Measurements from ENCODE around the gene IFNL4. TPM values are rescaled to one million over a fixed set of nuclear protein-coding genes. Genes with fewer than 3 reads are reported as not detected.
"Not testable (repeated sequence)": the region's sequence is repeated elsewhere in the genome, so short reads cannot be mapped to it uniquely, and the experiment has no call there.

The IFNL4 gene
- polyA plus RNA-seq, 3 donors, result not detected

DNA sequence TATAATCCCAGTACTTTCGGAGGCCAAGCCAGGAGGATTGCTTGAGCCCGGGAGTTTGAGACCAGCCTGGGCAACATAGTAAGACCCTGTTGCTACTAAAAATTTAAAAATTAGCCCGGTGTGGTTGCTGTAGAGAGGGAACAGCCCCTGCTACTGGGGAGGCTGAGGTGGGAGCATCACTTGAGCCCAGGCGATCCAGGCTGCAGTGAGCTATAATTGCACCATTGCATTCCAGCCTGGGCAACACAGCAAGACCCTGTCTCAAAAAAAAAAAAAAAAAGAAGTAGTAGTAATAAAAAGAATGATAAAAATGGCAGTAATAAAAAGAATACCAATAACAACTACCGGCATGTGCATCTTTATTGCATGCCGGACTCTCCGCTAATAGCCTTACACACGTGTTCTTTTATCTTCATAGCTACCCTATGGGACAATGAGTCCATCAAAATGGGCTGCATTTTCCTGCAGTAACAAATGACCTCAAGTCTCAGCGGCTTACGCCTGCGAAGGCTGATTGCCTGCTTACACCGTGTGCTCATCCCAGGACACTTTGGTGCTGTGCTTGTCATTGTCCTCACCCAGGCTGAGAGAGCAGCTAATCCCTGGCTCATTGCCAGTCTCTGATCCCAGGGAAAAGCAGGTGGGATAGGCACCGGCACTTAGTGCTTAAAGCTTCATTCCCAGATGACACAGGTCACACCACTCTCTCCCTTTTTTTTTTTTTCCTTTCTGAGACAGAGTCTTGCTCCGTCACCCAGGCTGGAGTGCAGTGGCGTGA lies 30.2 kb downstream of the IFNL4 start:
- no peak overlapping the region for H3K27ac ChIP-seq (ENCODE audit: low read depth in 1 of 2, low read length in 2 of 2)
- Mint-ChIP-seq H3K4me3 (no peak overlapping the region), H3K27ac (peak overlapping the region in 1 of 7 donors; percentile 33), H3K4me1 (no peaks in the 10 kb centered on the region), H3K27me3 (ENCODE audit: low read depth in 3 of 3) (peaks cover 3 to 7% (median 5%) of the 10 kb centered on the region in 3 donors), H3K9me3 (peaks cover 0 to 8% (median 2%) of the 10 kb centered on the region in 7 donors), H3K36me3 (no peaks in the 10 kb centered on the region)
- H4K20me1 ChIP-seq (ENCODE audit: insufficient read depth, low read length), result no peaks in the 10 kb centered on the region
- TF ChIP-seq, protein P1, sequence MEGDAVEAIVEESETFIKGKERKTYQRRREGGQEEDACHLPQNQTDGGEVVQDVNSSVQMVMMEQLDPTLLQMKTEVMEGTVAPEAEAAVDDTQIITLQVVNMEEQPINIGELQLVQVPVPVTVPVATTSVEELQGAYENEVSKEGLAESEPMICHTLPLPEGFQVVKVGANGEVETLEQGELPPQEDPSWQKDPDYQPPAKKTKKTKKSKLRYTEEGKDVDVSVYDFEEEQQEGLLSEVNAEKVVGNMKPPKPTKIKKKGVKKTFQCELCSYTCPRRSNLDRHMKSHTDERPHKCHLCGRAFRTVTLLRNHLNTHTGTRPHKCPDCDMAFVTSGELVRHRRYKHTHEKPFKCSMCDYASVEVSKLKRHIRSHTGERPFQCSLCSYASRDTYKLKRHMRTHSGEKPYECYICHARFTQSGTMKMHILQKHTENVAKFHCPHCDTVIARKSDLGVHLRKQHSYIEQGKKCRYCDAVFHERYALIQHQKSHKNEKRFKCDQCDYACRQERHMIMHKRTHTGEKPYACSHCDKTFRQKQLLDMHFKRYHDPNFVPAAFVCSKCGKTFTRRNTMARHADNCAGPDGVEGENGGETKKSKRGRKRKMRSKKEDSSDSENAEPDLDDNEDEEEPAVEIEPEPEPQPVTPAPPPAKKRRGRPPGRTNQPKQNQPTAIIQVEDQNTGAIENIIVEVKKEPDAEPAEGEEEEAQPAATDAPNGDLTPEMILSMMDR (IDR thresholded peaks at IDR 0.05), result no peak
- no peaks in the 10 kb centered on the region for H3K79me2 ChIP-seq (ENCODE audit: insufficient read depth, low read length)
- H3K27me3 ChIP-seq (ENCODE audit: control insufficient read depth in 2 of 2, insufficient read depth in 2 of 2, low read length in 2 of 2), result no peaks in the 10 kb centered on the region
- no peaks in the 10 kb centered on the region for H3K9me3 ChIP-seq (replicated peaks in 1 of 2; ENCODE audit: control insufficient read depth in 1 of 2, insufficient read depth in 1 of 2, low read length in 2 of 2)
- no peak for DNase-seq
- WGBS (ENCODE audit: insufficient coverage), result 90% methylated on average over 11 of the region's 15 CpGs
- no peak overlapping the region for H3K4me3 ChIP-seq (replicated peaks in 1 of 3; ENCODE audit: low read depth in 2 of 3, low read length in 3 of 3)
- intact Hi-C loops (cut with micrococcal nuclease), result loop anchor here in 1 of 2 donors (10.0 kb wide), 1 partner anchor 106 kb away; the partner anchor contains the start of gene LRFN1
- no peaks in the 10 kb centered on the region for H3K36me3 ChIP-seq (replicated peaks in 1 of 2; ENCODE audit: control insufficient read depth in 1 of 2, insufficient read depth in 2 of 2, low read length in 2 of 2)
- no peak overlapping the region for H3K9ac ChIP-seq (ENCODE audit: insufficient read depth, low read length, poor library complexity, severe bottlenecking)
- H3K4me1 ChIP-seq (ENCODE audit: control insufficient read depth in 1 of 2, insufficient read depth in 2 of 2, low read length in 2 of 2), result no peaks in the 10 kb centered on the region
- H2AFZ ChIP-seq (ENCODE audit: insufficient read depth, low read depth, low read length, poor library complexity, severe bottlenecking), result no peak overlapping the region
- no peak overlapping the region for H3K4me2 ChIP-seq (replicated peaks; ENCODE audit: extremely low read depth, low read length, poor library complexity, severe bottlenecking)

DNA sequence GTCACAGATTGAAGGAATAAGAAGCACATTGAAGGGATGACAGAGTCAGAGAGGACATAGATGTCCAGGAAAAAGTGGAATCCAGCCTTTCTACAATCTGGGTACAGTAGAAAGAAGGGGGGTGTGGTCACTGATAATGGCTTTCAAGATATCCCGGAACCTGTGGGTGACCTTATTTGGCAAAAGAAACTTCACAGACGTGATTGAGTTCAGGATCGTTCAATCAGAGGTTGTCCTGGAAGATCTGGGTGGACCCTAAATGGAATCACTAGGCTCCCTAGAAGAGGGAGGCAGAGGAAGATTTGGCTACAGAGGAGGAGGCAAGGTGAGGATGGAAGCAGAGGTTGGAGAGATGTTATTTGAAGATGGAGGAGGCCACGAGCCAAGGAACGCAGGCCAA lies 31.6 kb downstream of the IFNL4 start:
- Mint-ChIP-seq H3K36me3 (no peaks in the 10 kb centered on the region), H3K27ac (peak overlapping the region in 1 of 7 donors; percentile 4), H3K4me3 (no peak overlapping the region), H3K9me3 (peaks cover 0 to 8% (median 2%) of the 10 kb centered on the region in 7 donors), H3K27me3 (ENCODE audit: low read depth in 3 of 3) (peaks cover 3 to 7% (median 5%) of the 10 kb centered on the region in 3 donors), H3K4me1 (no peaks in the 10 kb centered on the region)
- H3K4me3 ChIP-seq (replicated peaks in 1 of 3; ENCODE audit: low read depth in 2 of 3, low read length in 3 of 3), result no peak overlapping the region
- no peaks in the 10 kb centered on the region for H4K20me1 ChIP-seq (ENCODE audit: insufficient read depth, low read length)
- no peak overlapping the region for H2AFZ ChIP-seq (ENCODE audit: insufficient read depth, low read depth, low read length, poor library complexity, severe bottlenecking)
- DNase-seq, result no peak
- H3K27me3 ChIP-seq (ENCODE audit: control insufficient read depth in 2 of 2, insufficient read depth in 2 of 2, low read length in 2 of 2), result no peaks in the 10 kb centered on the region
- H3K36me3 ChIP-seq (replicated peaks in 1 of 2; ENCODE audit: control insufficient read depth in 1 of 2, insufficient read depth in 2 of 2, low read length in 2 of 2), result no peaks in the 10 kb centered on the region
- no peak overlapping the region for H3K4me2 ChIP-seq (replicated peaks; ENCODE audit: extremely low read depth, low read length, poor library complexity, severe bottlenecking)
- H3K9me3 ChIP-seq (replicated peaks in 1 of 2; ENCODE audit: control insufficient read depth in 1 of 2, insufficient read depth in 1 of 2, low read length in 2 of 2), result no peaks in the 10 kb centered on the region
- TF ChIP-seq, protein P1 (IDR thresholded peaks at IDR 0.05), result no peak
- H3K27ac ChIP-seq (ENCODE audit: low read depth in 1 of 2, low read length in 2 of 2), result no peak overlapping the region
- H3K79me2 ChIP-seq (ENCODE audit: insufficient read depth, low read length), result no peaks in the 10 kb centered on the region
- intact Hi-C loops (cut with micrococcal nuclease), result loop anchor here in 1 of 2 donors (10.0 kb wide), 1 partner anchor 108 kb away; the partner anchor contains the start of gene LRFN1
- no peak overlapping the region for H3K9ac ChIP-seq (ENCODE audit: insufficient read depth, low read length, poor library complexity, severe bottlenecking)
- 92% methylated on average over 5 of the region's 5 CpGs for WGBS (ENCODE audit: insufficient coverage)
- no peaks in the 10 kb centered on the region for H3K4me1 ChIP-seq (ENCODE audit: control insufficient read depth in 1 of 2, insufficient read depth in 2 of 2, low read length in 2 of 2)

DNA sequence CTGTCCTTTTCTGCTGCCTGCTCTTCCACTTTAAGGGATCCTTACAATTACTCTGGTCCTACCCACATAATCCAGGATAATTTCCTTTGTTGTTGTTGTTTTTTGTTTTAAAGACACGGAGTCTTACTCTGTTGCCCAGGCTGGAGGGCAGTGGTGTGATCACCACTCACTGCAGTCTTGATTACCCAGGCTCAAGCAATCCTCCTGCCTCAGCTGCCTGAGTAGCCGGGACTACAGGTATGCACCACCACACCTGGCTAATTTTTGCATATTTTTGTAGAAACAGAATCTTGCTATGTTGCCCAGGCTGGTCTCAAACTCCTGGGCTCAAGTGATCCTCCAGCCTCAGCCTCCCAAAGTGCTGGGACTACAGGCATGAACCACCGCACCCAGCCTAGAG lies 33.3 kb downstream of the IFNL4 start:
- no CpG with 5 or more reads among the region's 3 CpGs for WGBS (ENCODE audit: insufficient coverage)
- not testable (repeated sequence) for H3K4me2 ChIP-seq (replicated peaks; ENCODE audit: extremely low read depth, low read length, poor library complexity, severe bottlenecking); H3K4me1 ChIP-seq (ENCODE audit: control insufficient read depth in 1 of 2, insufficient read depth in 2 of 2, low read length in 2 of 2)

More for the DNA sequence above, 33.3 kb downstream of the IFNL4 start:
- H3K9me3 ChIP-seq (replicated peaks in 1 of 2; ENCODE audit: control insufficient read depth in 1 of 2, insufficient read depth in 1 of 2, low read length in 2 of 2); H3K27me3 Mint-ChIP-seq (ENCODE audit: low read depth in 3 of 3); H3K79me2 ChIP-seq (ENCODE audit: insufficient read depth, low read length); H4K20me1 ChIP-seq (ENCODE audit: insufficient read depth, low read length); H3K9me3 Mint-ChIP-seq; H3K27ac Mint-ChIP-seq; H3K4me3 Mint-ChIP-seq; H2AFZ ChIP-seq (ENCODE audit: insufficient read depth, low read depth, low read length, poor library complexity, severe bottlenecking); H3K4me1 Mint-ChIP-seq; H3K27me3 ChIP-seq (ENCODE audit: control insufficient read depth in 2 of 2, insufficient read depth in 2 of 2, low read length in 2 of 2); H3K27ac ChIP-seq (ENCODE audit: low read depth in 1 of 2, low read length in 2 of 2); H3K36me3 Mint-ChIP-seq; H3K9ac ChIP-seq (ENCODE audit: insufficient read depth, low read length, poor library complexity, severe bottlenecking); H3K4me3 ChIP-seq (replicated peaks in 1 of 3; ENCODE audit: low read depth in 2 of 3, low read length in 3 of 3); H3K36me3 ChIP-seq (replicated peaks in 1 of 2; ENCODE audit: control insufficient read depth in 1 of 2, insufficient read depth in 2 of 2, low read length in 2 of 2); DNase-seq: not testable (repeated sequence)
- intact Hi-C loops (cut with micrococcal nuclease), result loop anchor here in 1 of 2 donors (10.0 kb wide), 1 partner anchor 109 kb away; the partner anchor contains the start of gene LRFN1

Data from CD14-positive monocyte (primary cell).